Heart right ventricle (tissue), 16 donors: ENCODE results near the gene ADGRG4. TPM values are rescaled to one million over a fixed set of nuclear protein-coding genes. Genes with fewer than 3 reads are reported as not detected.

ENCODE experiments used
- ATAC-seq, 8 donors: fragments of 200-7000 bp; cut with Tn5 transposase; one replicate each; pipeline ENCODE4 v1.9.1; 2020; ENCODE audit warnings: mild to moderate bottlenecking in 8 of 8, moderate library complexity in 8 of 8, moderate number of reproducible peaks in 1 of 8
- DNase-seq, 2 donors: peaks; one replicate each; pipeline ENCODE4 v3.0.0-alpha.2; 2020
- H3K27ac ChIP-seq, 10 donors: fragments of 200-600 bp; sonication (generic) in 2 of 10; one replicate each; pipeline versions ENCODE4 v1.5.0 to v1.8.0; 2020 to 2022; ENCODE audit warnings: mild to moderate bottlenecking in 3 of 10
- H3K27me3 ChIP-seq, 7 donors: fragments of 200-600 bp; one replicate each; pipeline ENCODE4 v1.8.0; 2021 to 2022; ENCODE audit warnings: mild to moderate bottlenecking in 2 of 7
- H3K36me3 ChIP-seq, 9 donors: fragments of 200-600 bp; sonication (generic) in 1 of 9; one replicate each; pipeline versions ENCODE4 v1.5.0 to v1.8.0; 2020 to 2022; ENCODE audit warnings: mild to moderate bottlenecking in 2 of 9
- H3K4me1 ChIP-seq, 9 donors: fragments of 200-600 bp; sonication (generic) in 1 of 9; one replicate each; pipeline versions ENCODE4 v1.5.0 to v1.8.0; 2020 to 2022; ENCODE audit warnings: mild to moderate bottlenecking in 4 of 9
- H3K4me3 ChIP-seq, 10 donors: fragments of 200-600 bp; sonication (generic) in 2 of 10; one replicate each; pipeline versions ENCODE4 v1.5.0 to v1.8.0; 2020 to 2022; ENCODE audit warnings: mild to moderate bottlenecking in 7 of 10, moderate library complexity in 2 of 10
- H3K9me3 ChIP-seq, 11 donors: fragments of 200-600 bp in 10 of 11; sonication (generic) in 2 of 11; one replicate each; pipeline versions ENCODE4 v1.5.0 to v1.8.0; 2013 to 2022; ENCODE audit warnings: mild to moderate bottlenecking in 2 of 11, control low read depth in 1 of 11, moderate library complexity in 1 of 11
- WGBS, 2 donors: extraction: QIAGEN DNeasy Blood & Tissue Kit; methylation state at CpG; one replicate each; pipeline ENCODE4 v1.1.7; 2013; ENCODE audit warnings: inconsistent platforms in 1 of 2; 5-methylcytosine and 5-hydroxymethylcytosine counted together
- intact Hi-C, 10 donors: fragments of 100-400 bp; cut with DNase I; formaldehyde crosslinking; loops; one replicate each; pipeline versions ENCODE4 v1.11.1 to v1.14.2; 2022
- polyA plus RNA-seq, 2 donors: library from polyadenylated mRNA; stranded (reverse); fragments of 200-250 nt; gene quantifications; one replicate each; pipeline ENCODE4 v1.2.3, GENCODE V29; 2013
- total RNA-seq, 10 donors: library from RNA; stranded (reverse); fragmentation: NEBNext Ultra II Directional in 3 of 10; extraction: Animal tissue kit (Norgen Biotek cat#: 25700) in 3 of 10; gene quantifications; one replicate each; pipeline versions ENCODE4 v1.2.1 to v1.2.4, GENCODE V29; 2021 to 2023
- TF ChIP-seq, protein P1 (sequence below), 9 donors: fragments of 200-600 bp; sonication (generic) in 2 of 9; IDR thresholded peaks; one replicate each; pipeline versions ENCODE4 v1.5.0 to v1.8.0; 2021 to 2022; ENCODE audit warnings: antibody characterized with exemption in 9 of 9, mild to moderate bottlenecking in 5 of 9, moderate library complexity in 1 of 9
- donor health status: Arrhythmogenic right ventricular cardiomyopathy.
- donor health status: ischemic (EF 13 %, LVEDD 7.1; RV severe dilation, severe dysfunction).
- donor health status: healthy with polysubstance abuse.
- donor health status: DM: no; HTN: yes; CAD: no.
- donor health status: DM: no; HTN: no; CAD: no.
- donor health status: ischemic (EF 25% LVEDD 6.9; RV normal size, moderate dysfunction).
- donor health status: ischemic (EF 25% LVEDD 5.7; RV mildly dilated, moderate dysfunction).
- donor health status: healthy.
- donor health status: DM: yes; HTN: yes; CAD: no.
- donor health status: Ischemic cardiomyopathy.
- donor health status: ischemic (EF 35%, LVEDD 5.7; RV mildly dilated, moderate dysfunction).
- donor health status: nonischemic (EF 11% LVEDD 7.7; RV severe dilation, severe dysfunction).
- donor health status: DM: yes; HTN: yes; CAD: no.
- donor health status: PGD.
- donor health status: ischemic (EF 29% LVEDD 5.4; RV normal size, mild dysfunction).
- donor health status: nonischemic (EF 23%, LVEDD 6.1; RV moderate dilation, normal function).

ADGRG4 gene
- total and polyA plus RNA-seq, 12 donors = 0.02 to 0.09 TPM; not detected in 10

GRCh38 chrX:136457303-136457917 lies 156.6 kb downstream of the ADGRG4 start:
- intact Hi-C loops = no loop called here
- no peaks in the 10 kb centered on the region for H3K36me3 ChIP-seq
- ATAC-seq (peak in 1 of 8 donors; percentile 25), DNase-seq (no peak)
- 60 to 68% methylated on average over 5 of the region's 5 CpGs for WGBS, 2 donors
- no peaks in the 10 kb centered on the region for H3K4me1 ChIP-seq
- no peak overlapping the region for H3K27ac ChIP-seq
- H3K9me3 ChIP-seq = no peaks in the 10 kb centered on the region
- H3K4me3 ChIP-seq = no peak overlapping the region
- TF ChIP-seq, protein P1, sequence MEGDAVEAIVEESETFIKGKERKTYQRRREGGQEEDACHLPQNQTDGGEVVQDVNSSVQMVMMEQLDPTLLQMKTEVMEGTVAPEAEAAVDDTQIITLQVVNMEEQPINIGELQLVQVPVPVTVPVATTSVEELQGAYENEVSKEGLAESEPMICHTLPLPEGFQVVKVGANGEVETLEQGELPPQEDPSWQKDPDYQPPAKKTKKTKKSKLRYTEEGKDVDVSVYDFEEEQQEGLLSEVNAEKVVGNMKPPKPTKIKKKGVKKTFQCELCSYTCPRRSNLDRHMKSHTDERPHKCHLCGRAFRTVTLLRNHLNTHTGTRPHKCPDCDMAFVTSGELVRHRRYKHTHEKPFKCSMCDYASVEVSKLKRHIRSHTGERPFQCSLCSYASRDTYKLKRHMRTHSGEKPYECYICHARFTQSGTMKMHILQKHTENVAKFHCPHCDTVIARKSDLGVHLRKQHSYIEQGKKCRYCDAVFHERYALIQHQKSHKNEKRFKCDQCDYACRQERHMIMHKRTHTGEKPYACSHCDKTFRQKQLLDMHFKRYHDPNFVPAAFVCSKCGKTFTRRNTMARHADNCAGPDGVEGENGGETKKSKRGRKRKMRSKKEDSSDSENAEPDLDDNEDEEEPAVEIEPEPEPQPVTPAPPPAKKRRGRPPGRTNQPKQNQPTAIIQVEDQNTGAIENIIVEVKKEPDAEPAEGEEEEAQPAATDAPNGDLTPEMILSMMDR (IDR thresholded peaks at IDR 0.05) = no peak
- H3K27me3 ChIP-seq = peaks cover 0 to 4% (median 0%) of the 10 kb centered on the region in 7 donors

- TF ChIP-seq, protein P1 (IDR thresholded peaks at IDR 0.05) = no peak
- intact Hi-C loops = no loop called here
- peaks cover 0 to 3% (median 0%) of the 10 kb centered on the region in 7 donors for H3K27me3 ChIP-seq
- H3K4me1 ChIP-seq = no peaks in the 10 kb centered on the region
- no peak for DNase-seq
- H3K9me3 ChIP-seq = no peaks in the 10 kb centered on the region
- 72 to 79% methylated on average over 3 of the region's 3 CpGs for WGBS, 2 donors
- no peak overlapping the region for H3K4me3 ChIP-seq
- no peak for ATAC-seq
- no peaks in the 10 kb centered on the region for H3K36me3 ChIP-seq
- no peak overlapping the region for H3K27ac ChIP-seq
Observed at GRCh38 chrX:136464589-136464988, 163.8 kb downstream of the ADGRG4 start.

Other genes with a start within 250 kb of the ADGRG4 start
- gene FHL1, start 153.4 kb upstream of the ADGRG4 start, total RNA-seq = 1,000 to 10,000 TPM in 8 of 10 donors, 100 to 1,000 TPM in 2; 367 to 3,919 (median 2,586) TPM
- 1,000 to 10,000 TPM in 1 of 2 donors, 100 to 1,000 TPM in 1; 480 to 3,681 TPM for gene FHL1, start 153.4 kb upstream of the ADGRG4 start, polyA plus RNA-seq
- 10 to 100 TPM; 11.6 to 16.2 (median 14.5) TPM for gene MAP7D3, start 49.6 kb upstream of the ADGRG4 start, total RNA-seq
- 10 to 100 TPM in 1 of 2 donors, 1 to 10 TPM in 1; 8.1 to 12.5 TPM for gene MAP7D3, start 49.6 kb upstream of the ADGRG4 start, polyA plus RNA-seq
- gene BRS3, start 187.0 kb downstream of the ADGRG4 start, total RNA-seq = not detected
- gene BRS3, start 187.0 kb downstream of the ADGRG4 start, polyA plus RNA-seq = not detected
- gene HTATSF1, start 196.6 kb downstream of the ADGRG4 start, total RNA-seq = 10 to 100 TPM; 55.0 to 77.8 (median 62.9) TPM
- 10 to 100 TPM; 36.7 to 45.6 TPM for gene HTATSF1, start 196.6 kb downstream of the ADGRG4 start, polyA plus RNA-seq
- not detected for gene VGLL1, start 231.3 kb downstream of the ADGRG4 start, total RNA-seq
- not detected for gene VGLL1, start 231.3 kb downstream of the ADGRG4 start, polyA plus RNA-seq